PC-9 (cell line): ENCODE data around the gene E4F1. TPM values are rescaled to one million over a fixed set of nuclear protein-coding genes. Genes with fewer than 3 reads are reported as not detected.

Experiments
- BruUV-seq: library from RNA; stranded (reverse); fragments of 400-500 nt; replicated peaks from 2 replicates; lab custom pipeline; 2021; lab: Mats Ljungman, UMichigan
- CTCF ChIA-PET: fragments of 300-600 bp; sonication (Branson Sonifier 250); formaldehyde crosslinking; loops from one replicate; lab custom pipeline; 2022; ENCODE audit warnings: antibody characterized with exemption; lab: Charles Lee
- POLR2A ChIA-PET: fragments of 300-600 bp; sonication (Branson Sonifier 250); formaldehyde crosslinking; loops from one replicate; lab custom pipeline; 2022; ENCODE audit warnings: antibody characterized with exemption; ENCODE audit not compliant: unreplicated experiment; lab: Charles Lee
- DNase-seq, 2 experiments: peaks; one replicate each; pipeline versions ENCODE4 v3.0.0 to v3.0.0-alpha.2; 2015 to 2022; ENCODE audit warnings: mixed read lengths in 1 of 2
- H2AFZ ChIP-seq: fragments of 200-600 bp; sonication (generic); 2 replicates; pipeline ENCODE4 v1.8.1; 2017; ENCODE audit warnings: antibody characterized with exemption
- H3F3A ChIP-seq: fragments of 200-600 bp; sonication (generic); 2 replicates; pipeline ENCODE4 v1.8.1; 2017; ENCODE audit warnings: antibody characterized with exemption, mild to moderate bottlenecking, low read depth; ENCODE audit not compliant: insufficient read depth
- H3K27ac ChIP-seq: fragments of 200-600 bp; sonication (generic); 2 replicates; pipeline ENCODE4 v1.6.1; 2016; ENCODE audit warnings: mixed run types
- H3K27me3 ChIP-seq: fragments of 200-600 bp; sonication (generic); 2 replicates; pipeline ENCODE4 v1.6.1; 2016; ENCODE audit warnings: low read depth, mixed run types; ENCODE audit not compliant: insufficient read depth
- H3K36me3 ChIP-seq: fragments of 200-600 bp; sonication (generic); 2 replicates; pipeline ENCODE4 v1.6.1; 2016; ENCODE audit warnings: low read depth, mixed run types
- H3K4me1 ChIP-seq: fragments of 200-600 bp; sonication (generic); replicated peaks from 2 replicates; pipeline ENCODE4 v1.6.1; 2016; ENCODE audit warnings: mixed run types; ENCODE audit not compliant: insufficient read depth
- H3K4me2 ChIP-seq: fragments of 200-600 bp; sonication (generic); 2 replicates; pipeline ENCODE4 v1.6.1; 2017; ENCODE audit warnings: mixed run types
- H3K4me3 ChIP-seq: fragments of 200-600 bp; sonication (generic); 2 replicates; pipeline ENCODE4 v1.6.1; 2016; ENCODE audit warnings: mixed run types
- H3K79me2 ChIP-seq: fragments of 200-600 bp; sonication (generic); 2 replicates; pipeline ENCODE4 v1.6.1; 2017; ENCODE audit warnings: low read depth, mixed run types
- H3K9me2 ChIP-seq: fragments of 200-600 bp; sonication (generic); 2 replicates; pipeline ENCODE4 v1.8.1; 2017; ENCODE audit warnings: mild to moderate bottlenecking; ENCODE audit not compliant: insufficient read depth
- H3K9me3 ChIP-seq: fragments of 200-600 bp; sonication (generic); 2 replicates; pipeline ENCODE4 v1.8.1; 2016; ENCODE audit warnings: low read depth; ENCODE audit not compliant: insufficient read depth
- H4K20me1 ChIP-seq: fragments of 200-600 bp; sonication (generic); 2 replicates; pipeline ENCODE4 v1.8.1; 2017; ENCODE audit not compliant: insufficient read depth
- CTCF ChIP-seq: fragments of 200-600 bp; sonication (generic); conservative IDR thresholded peaks from 2 replicates; pipeline ENCODE4 v1.6.1; 2017; ENCODE audit warnings: mixed run types, antibody characterized with exemption, mild to moderate bottlenecking, moderate library complexity
- EZH2 ChIP-seq: fragments of 200-600 bp; sonication (generic); IDR thresholded peaks from 2 replicates; pipeline ENCODE4 v1.8.0; 2017; ENCODE audit warnings: antibody characterized with exemption, low read depth
- intact Hi-C: fragments of 100-400 bp; cut with micrococcal nuclease; formaldehyde crosslinking; loops from one replicate; pipeline ENCODE4 v1.10.0; 2022; ENCODE audit not compliant: unreplicated experiment
- total RNA-seq: library from RNA; stranded (reverse); gene quantifications from 2 replicates; pipeline ENCODE4 v1.2.3, GENCODE V29; 2021

E4F1 gene
- total RNA-seq, 1 experiment from 2014 or later: 38.8 TPM

GRCh38 chr16:2187212-2187611 lies 36.2 kb upstream of the E4F1 start:
- Histone ChIP-seq H3K27ac (no peak overlapping the region), H2AFZ (no peak overlapping the region), H3K27me3 (no peaks in the 10 kb centered on the region), H3K36me3 (no peaks in the 10 kb centered on the region), H3K4me1 (no peaks in the 10 kb centered on the region), H4K20me1 (no peaks in the 10 kb centered on the region), H3K9me3 (no peaks in the 10 kb centered on the region), H3K79me2 (no peaks in the 10 kb centered on the region), H3K4me3 (no peak overlapping the region), H3F3A (no peaks in the 10 kb centered on the region), H3K9me2 (no peaks in the 10 kb centered on the region), H3K4me2 (no peak overlapping the region)
- ChIA-PET POLR2A (no interaction called here), CTCF (no interaction called here)
- intact Hi-C loops: no loop called here
- no peak for TF ChIP-seq CTCF
- TF ChIP-seq EZH2: no peak
- DNase-seq: no peak
- BruUV-seq: no TSS peak

GRCh38 chr16:2188395-2188794 lies 35.0 kb upstream of the E4F1 start:
- BruUV-seq: no TSS peak
- ChIA-PET CTCF (interaction anchor here (0.7 kb wide), 1 partner anchor 40 kb away, joined by 17 read pairs; no protein-coding TSS in a partner anchor), POLR2A (no interaction called here)
- Histone ChIP-seq H3K4me1 (no peaks in the 10 kb centered on the region), H2AFZ (no peak overlapping the region), H3K4me3 (no peak overlapping the region), H3K27ac (no peak overlapping the region), H3K4me2 (no peak overlapping the region), H3K36me3 (no peaks in the 10 kb centered on the region), H3K9me3 (no peaks in the 10 kb centered on the region), H3F3A (no peaks in the 10 kb centered on the region), H4K20me1 (no peaks in the 10 kb centered on the region), H3K79me2 (no peaks in the 10 kb centered on the region), H3K27me3 (no peaks in the 10 kb centered on the region), H3K9me2 (no peaks in the 10 kb centered on the region)
- TF ChIP-seq CTCF (no peak), EZH2 (no peak)
- no peak for DNase-seq
- intact Hi-C loops: no loop called here

GRCh38 chr16:2189252-2189893 lies 34.0 kb upstream of the E4F1 start:
- no peak overlapping the region for H3K4me2 ChIP-seq
- BruUV-seq: no TSS peak
- CTCF ChIA-PET: no interaction called here
- DNase-seq: no peak
- no peak overlapping the region for H2AFZ ChIP-seq
- no peaks in the 10 kb centered on the region for H3K9me2 ChIP-seq
- no peaks in the 10 kb centered on the region for H3F3A ChIP-seq
- TF ChIP-seq CTCF (no peak), EZH2 (no peak)
- H3K79me2 ChIP-seq: no peaks in the 10 kb centered on the region
- intact Hi-C loops: no loop called here
- H3K27me3 ChIP-seq: no peaks in the 10 kb centered on the region
- H3K27ac ChIP-seq: no peak overlapping the region
- H3K9me3 ChIP-seq: no peaks in the 10 kb centered on the region
- H3K4me3 ChIP-seq: no peak overlapping the region
- POLR2A ChIA-PET: no interaction called here
- no peaks in the 10 kb centered on the region for H4K20me1 ChIP-seq
- H3K36me3 ChIP-seq: no peaks in the 10 kb centered on the region
- no peaks in the 10 kb centered on the region for H3K4me1 ChIP-seq
